Mucosa of descending colon (tissue), 3 donors: ENCODE results near the gene LSP1. TPM values are rescaled to one million over a fixed set of nuclear protein-coding genes. Genes with fewer than 3 reads are reported as not detected.
"Not testable (repeated sequence)": the region's sequence is repeated elsewhere in the genome, so short reads cannot be mapped to it uniquely, and the experiment has no call there.

ENCODE experiments used
- ATAC-seq: fragments of 200-7000 bp; cut with Tn5 transposase; one replicate; pipeline ENCODE4 v1.9.1; 2020; ENCODE audit warnings: mild to moderate bottlenecking, moderate library complexity
- DNase-seq, 3 donors: peaks; one replicate each; pipeline ENCODE4 v3.0.0-alpha.2; 2020
- H3K36me3 ChIP-seq: fragments of 200-600 bp; one replicate; pipeline ENCODE4 v1.8.0; 2021; ENCODE audit warnings: low read depth, mild to moderate bottlenecking
- H3K4me1 ChIP-seq: fragments of 200-600 bp; one replicate; pipeline ENCODE4 v1.8.0; 2021; ENCODE audit warnings: low read depth, mild to moderate bottlenecking
- H3K4me3 ChIP-seq: fragments of 200-600 bp; one replicate; pipeline ENCODE4 v1.8.0; 2021; ENCODE audit warnings: mild to moderate bottlenecking
- H3K9me3 ChIP-seq: fragments of 200-600 bp; one replicate; pipeline ENCODE4 v1.8.0; 2021; ENCODE audit warnings: mild to moderate bottlenecking
- intact Hi-C, 2 donors: fragments of 100-400 bp; cut with DNase I in 1 of 2; cut with micrococcal nuclease in 1 of 2; formaldehyde crosslinking; loops; one replicate each; pipeline versions ENCODE4 v1.11.0 to v1.11.1; 2022; cut with DNase I, micrococcal nuclease
- total RNA-seq, 3 donors: library from RNA; stranded (reverse); fragmentation: NEBNext Ultra II Directional in 2 of 3; extraction: Animal tissue kit (Norgen Biotek cat#: 25700) in 2 of 3; gene quantifications; one replicate each; pipeline versions ENCODE4 v1.2.1 to v1.2.4, GENCODE V29; 2021 to 2023
- TF ChIP-seq, protein P1 (sequence below): fragments of 200-600 bp; IDR thresholded peaks from one replicate; pipeline ENCODE4 v1.8.0; 2022; ENCODE audit warnings: antibody characterized with exemption, mild to moderate bottlenecking
- donor health status: DM: no; HTN: no; CAD: no; lungs with moderate emphysema.
- donor health status: DM: no; HTN: no; CAD: no.
- donor health status: DM: no; HTN: yes; CAD: no.

The LSP1 gene
- total RNA-seq, 3 donors from 2014 or later = 18.5 to 32.2 (median 23.6) TPM

DNA sequence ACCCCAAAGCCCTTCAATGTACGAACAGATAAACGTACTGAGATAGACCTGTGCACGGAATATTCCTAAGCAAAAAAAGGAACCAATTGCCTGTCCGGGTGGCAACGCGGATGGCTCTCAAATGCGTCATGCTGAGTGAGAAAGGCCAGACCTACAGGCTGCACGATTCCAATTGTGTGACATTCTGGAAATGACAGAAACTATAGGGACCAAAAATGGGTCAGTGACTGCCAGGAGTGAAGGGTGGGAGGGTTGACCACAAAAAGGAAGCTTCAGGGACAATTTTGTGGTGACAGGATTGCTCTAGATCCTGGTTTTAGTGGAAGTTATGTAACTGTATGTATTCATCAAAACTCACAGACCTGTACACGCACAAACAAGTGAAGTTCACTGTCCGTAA is 42.1 kb upstream of the LSP1 start:
- TF ChIP-seq, protein P1, sequence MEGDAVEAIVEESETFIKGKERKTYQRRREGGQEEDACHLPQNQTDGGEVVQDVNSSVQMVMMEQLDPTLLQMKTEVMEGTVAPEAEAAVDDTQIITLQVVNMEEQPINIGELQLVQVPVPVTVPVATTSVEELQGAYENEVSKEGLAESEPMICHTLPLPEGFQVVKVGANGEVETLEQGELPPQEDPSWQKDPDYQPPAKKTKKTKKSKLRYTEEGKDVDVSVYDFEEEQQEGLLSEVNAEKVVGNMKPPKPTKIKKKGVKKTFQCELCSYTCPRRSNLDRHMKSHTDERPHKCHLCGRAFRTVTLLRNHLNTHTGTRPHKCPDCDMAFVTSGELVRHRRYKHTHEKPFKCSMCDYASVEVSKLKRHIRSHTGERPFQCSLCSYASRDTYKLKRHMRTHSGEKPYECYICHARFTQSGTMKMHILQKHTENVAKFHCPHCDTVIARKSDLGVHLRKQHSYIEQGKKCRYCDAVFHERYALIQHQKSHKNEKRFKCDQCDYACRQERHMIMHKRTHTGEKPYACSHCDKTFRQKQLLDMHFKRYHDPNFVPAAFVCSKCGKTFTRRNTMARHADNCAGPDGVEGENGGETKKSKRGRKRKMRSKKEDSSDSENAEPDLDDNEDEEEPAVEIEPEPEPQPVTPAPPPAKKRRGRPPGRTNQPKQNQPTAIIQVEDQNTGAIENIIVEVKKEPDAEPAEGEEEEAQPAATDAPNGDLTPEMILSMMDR = no peak
- H3K9me3 ChIP-seq = no peaks in the 10 kb centered on the region
- no peaks in the 10 kb centered on the region for H3K36me3 ChIP-seq
- intact Hi-C loops = no loop called here
- DNase-seq (no peak), ATAC-seq (no peak)
- H3K4me1 ChIP-seq = peaks cover 3% of the 10 kb centered on the region
- H3K4me3 ChIP-seq = no peak overlapping the region

DNA sequence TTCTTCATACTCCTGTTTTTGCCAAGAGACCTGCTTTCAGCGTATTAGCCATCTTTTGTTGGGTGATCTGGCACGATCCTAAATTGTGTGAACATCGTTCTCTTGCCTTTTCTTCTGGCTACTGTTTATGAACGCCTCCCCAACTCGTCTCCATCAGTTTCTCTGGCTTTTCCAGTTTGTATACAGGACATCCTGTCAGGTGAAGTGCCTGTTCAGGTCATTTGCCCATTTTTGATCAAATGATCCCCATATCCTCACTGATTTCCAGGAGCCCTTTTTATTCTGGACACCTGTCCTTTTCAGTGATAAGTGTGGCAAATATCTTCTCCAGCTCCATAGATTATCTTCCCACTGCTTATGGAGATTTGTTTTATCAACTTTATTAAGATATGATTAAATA is 40.6 kb upstream of the LSP1 start:
- DNase-seq = no peak
- H3K4me1 ChIP-seq = peaks cover 3% of the 10 kb centered on the region
- TF ChIP-seq, protein P1 = no peak
- no peaks in the 10 kb centered on the region for H3K9me3 ChIP-seq
- H3K36me3 ChIP-seq = no peaks in the 10 kb centered on the region
- ATAC-seq = no peak
- intact Hi-C loops = no loop called here
- no peak overlapping the region for H3K4me3 ChIP-seq

DNA sequence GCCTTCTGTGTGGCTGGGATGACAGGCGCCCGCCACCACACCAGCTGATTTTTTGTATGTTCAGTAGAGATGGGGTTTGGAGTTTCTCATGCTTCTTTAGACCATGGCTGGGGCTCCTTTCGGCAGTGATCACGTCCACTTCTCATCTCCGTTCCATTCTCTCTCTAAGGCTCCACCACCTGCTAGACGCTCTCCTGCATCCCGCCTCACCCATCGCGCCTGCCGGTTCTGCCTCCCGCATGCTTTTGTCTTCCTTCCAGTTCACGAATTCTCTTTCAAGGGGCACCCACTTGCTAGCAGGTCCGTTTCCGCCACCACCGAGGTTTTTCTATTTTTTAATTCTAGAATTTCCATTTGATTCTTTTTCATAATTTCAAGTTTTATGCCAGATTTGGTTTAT is 40.1 kb upstream of the LSP1 start:
- intact Hi-C loops = no loop called here
- TF ChIP-seq, protein P1 = no peak
- DNase-seq = no peak

DNA sequence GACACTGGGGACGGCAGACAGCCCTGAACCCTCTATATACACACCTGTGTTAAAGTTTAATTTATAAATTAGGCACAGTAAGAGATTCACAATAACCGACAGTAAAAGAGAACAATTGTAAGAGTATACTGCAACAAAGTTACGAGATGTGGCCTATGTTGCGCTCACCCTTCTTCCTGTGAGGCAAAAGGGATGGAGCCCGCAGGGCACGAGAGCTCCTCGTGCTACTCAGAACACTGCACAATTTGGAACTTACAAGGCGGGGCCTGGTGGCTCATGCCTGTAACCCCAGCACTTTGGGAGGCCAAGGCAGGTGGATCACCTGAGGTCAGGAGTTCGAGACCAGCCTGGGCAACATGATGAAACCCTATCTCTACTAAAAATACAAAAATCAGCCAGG is 39.5 kb upstream of the LSP1 start:
- intact Hi-C loops, H3K36me3 ChIP-seq, DNase-seq, H3K9me3 ChIP-seq, ATAC-seq, H3K4me1 ChIP-seq, H3K4me3 ChIP-seq: not testable (repeated sequence)

More for the DNA sequence above, 40.1 kb upstream of the LSP1 start:
- Histone ChIP-seq H3K4me1 (no peaks in the 10 kb centered on the region), H3K36me3 (no peaks in the 10 kb centered on the region), H3K4me3 (no peak overlapping the region), H3K9me3 (no peaks in the 10 kb centered on the region)
- no peak for ATAC-seq

DNA sequence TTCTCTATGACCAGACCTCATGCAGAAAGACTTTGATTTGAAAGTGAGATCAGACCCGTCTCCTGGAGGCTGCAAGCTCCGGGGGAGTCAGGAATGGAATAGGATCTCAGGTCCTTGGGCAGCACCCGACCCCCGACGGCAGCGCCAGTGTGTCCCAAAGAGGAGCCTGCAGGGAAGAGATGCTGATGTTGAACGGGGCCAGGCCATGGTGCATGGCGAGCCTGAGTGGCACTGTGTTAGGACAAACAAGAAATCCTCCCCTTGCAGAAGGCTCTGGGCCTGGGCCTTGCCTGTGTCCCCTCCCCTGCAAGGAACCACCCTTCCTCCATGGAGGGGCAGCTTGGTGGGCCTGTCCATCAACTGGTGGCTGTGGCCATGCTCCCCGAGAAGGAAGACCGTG is 38.2 kb upstream of the LSP1 start:
- Histone ChIP-seq H3K4me3 (no peak overlapping the region), H3K4me1 (no peaks in the 10 kb centered on the region), H3K36me3 (no peaks in the 10 kb centered on the region), H3K9me3 (peaks cover 3% of the 10 kb centered on the region)
- no peak for ATAC-seq
- TF ChIP-seq, protein P1 = no peak
- intact Hi-C loops = no loop called here
- DNase-seq = no peak

DNA sequence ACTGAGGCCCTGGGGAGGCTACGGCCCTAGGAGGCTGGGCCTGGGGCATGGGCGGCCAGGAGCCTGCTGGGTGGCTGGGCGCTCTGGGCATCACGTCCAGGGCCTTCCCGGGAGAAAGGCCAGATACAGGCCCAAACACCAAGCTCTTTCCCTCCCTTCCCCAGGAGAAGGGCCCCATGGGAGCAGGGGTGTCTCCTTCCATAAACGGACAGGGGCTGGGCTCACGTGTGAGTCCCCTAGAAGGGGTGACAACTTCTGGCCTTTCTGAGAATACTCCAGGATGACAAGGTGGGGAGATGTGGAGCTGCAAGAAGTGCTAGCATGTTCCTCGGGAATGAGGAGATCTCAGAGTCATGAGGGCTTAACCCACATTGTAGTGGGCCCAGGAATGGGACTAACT is 37.6 kb upstream of the LSP1 start:
- no peak overlapping the region for H3K4me3 ChIP-seq
- no peak for ATAC-seq
- intact Hi-C loops = no loop called here
- H3K36me3 ChIP-seq = no peaks in the 10 kb centered on the region
- H3K9me3 ChIP-seq = peaks cover 3% of the 10 kb centered on the region
- no peak for DNase-seq
- H3K4me1 ChIP-seq = no peaks in the 10 kb centered on the region
- TF ChIP-seq, protein P1 = no peak
